NB4 (cell line): ENCODE measurements around the gene SPATA17.
A peak's percentile ranks its signal among the peaks of the same experiment; 100 is the strongest.

Experiments used
- DNase-seq: peaks from one replicate; pipeline ENCODE4 v3.0.0; 2010; ENCODE audit warnings: low read depth
- H3K4me3 ChIP-seq: one replicate; pipeline ENCODE4 v1.5.1; 2011; ENCODE audit warnings: mild to moderate bottlenecking, low read depth, low read length, moderate library complexity
- MYC ChIP-seq: IDR thresholded peaks from 2 replicates; pipeline ENCODE4 v1.6.1; 2011; ENCODE audit warnings: low read depth, low read length
- POLR2A ChIP-seq: IDR thresholded peaks from 2 replicates; pipeline ENCODE4 v1.6.1; 2011; ENCODE audit warnings: mild to moderate bottlenecking; ENCODE audit not compliant: insufficient read length; ENCODE audit errors: extremely low read depth
- TF ChIP-seq, protein P1 (sequence below): IDR thresholded peaks from one replicate; pipeline ENCODE4 v1.5.1; 2012; ENCODE audit warnings: low read depth, low read length
- TF ChIP-seq, protein P2 (sequence below): IDR thresholded peaks from 2 replicates; pipeline ENCODE4 v1.6.1; 2011; ENCODE audit warnings: low read depth, low read length

Gene SPATA17

GRCh38 chr1:217910203-217910602 lies 279.1 kb downstream of the SPATA17 start:
- DNase-seq: no peak
- TF ChIP-seq MYC (no peak), POLR2A (no peak)
- TF ChIP-seq, protein P1, sequence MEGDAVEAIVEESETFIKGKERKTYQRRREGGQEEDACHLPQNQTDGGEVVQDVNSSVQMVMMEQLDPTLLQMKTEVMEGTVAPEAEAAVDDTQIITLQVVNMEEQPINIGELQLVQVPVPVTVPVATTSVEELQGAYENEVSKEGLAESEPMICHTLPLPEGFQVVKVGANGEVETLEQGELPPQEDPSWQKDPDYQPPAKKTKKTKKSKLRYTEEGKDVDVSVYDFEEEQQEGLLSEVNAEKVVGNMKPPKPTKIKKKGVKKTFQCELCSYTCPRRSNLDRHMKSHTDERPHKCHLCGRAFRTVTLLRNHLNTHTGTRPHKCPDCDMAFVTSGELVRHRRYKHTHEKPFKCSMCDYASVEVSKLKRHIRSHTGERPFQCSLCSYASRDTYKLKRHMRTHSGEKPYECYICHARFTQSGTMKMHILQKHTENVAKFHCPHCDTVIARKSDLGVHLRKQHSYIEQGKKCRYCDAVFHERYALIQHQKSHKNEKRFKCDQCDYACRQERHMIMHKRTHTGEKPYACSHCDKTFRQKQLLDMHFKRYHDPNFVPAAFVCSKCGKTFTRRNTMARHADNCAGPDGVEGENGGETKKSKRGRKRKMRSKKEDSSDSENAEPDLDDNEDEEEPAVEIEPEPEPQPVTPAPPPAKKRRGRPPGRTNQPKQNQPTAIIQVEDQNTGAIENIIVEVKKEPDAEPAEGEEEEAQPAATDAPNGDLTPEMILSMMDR: no peak
- TF ChIP-seq, protein P2, sequence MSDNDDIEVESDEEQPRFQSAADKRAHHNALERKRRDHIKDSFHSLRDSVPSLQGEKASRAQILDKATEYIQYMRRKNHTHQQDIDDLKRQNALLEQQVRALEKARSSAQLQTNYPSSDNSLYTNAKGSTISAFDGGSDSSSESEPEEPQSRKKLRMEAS: no peak
- no peak overlapping the region for H3K4me3 ChIP-seq

- H3K4me3 ChIP-seq: no peak overlapping the region
- TF ChIP-seq, protein P1: no peak
- DNase-seq: no peak
Measured at GRCh38 chr1:217910791-217911320, 279.7 kb downstream of the SPATA17 start.

DNA sequence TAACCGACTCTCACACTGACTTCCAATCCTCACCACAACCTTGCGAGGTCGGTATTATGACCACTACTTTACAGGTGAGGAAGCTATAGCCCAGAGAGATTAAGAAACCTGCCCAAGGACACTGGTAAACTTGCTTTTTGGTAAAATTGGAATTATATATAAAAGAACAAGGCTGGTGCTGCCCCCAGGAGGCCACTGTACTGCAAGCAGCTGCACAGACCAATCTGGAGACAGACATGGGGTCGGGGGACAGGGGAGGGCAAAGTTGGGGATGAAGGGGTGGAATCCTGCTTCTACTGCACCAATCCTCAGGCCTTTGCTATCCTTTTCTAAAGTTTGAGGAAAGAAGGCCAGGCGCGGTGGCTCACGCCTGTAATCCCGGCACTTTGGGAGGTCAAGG lies 280.8 kb downstream of the SPATA17 start:
- TF ChIP-seq MYC: no peak
- TF ChIP-seq, protein P1: peak; percentile 26
- H3K4me3 ChIP-seq: no peak overlapping the region
- peak; percentile 18 for DNase-seq

- TF ChIP-seq, protein P1: no peak
- TF ChIP-seq MYC (no peak), POLR2A (no peak)
- TF ChIP-seq, protein P2: no peak
- no peak for DNase-seq
- no peak overlapping the region for H3K4me3 ChIP-seq
Measured at GRCh38 chr1:217917281-217917887, 286.2 kb downstream of the SPATA17 start.

- DNase-seq: no peak
- TF ChIP-seq MYC: no peak
- TF ChIP-seq POLR2A: no peak
- TF ChIP-seq, protein P1: no peak
- TF ChIP-seq, protein P2: no peak
- H3K4me3 ChIP-seq: no peak overlapping the region
Measured at GRCh38 chr1:217919683-217920388, 288.7 kb downstream of the SPATA17 start.
